ENCODE data around the gene BLZF1.

DNA sequence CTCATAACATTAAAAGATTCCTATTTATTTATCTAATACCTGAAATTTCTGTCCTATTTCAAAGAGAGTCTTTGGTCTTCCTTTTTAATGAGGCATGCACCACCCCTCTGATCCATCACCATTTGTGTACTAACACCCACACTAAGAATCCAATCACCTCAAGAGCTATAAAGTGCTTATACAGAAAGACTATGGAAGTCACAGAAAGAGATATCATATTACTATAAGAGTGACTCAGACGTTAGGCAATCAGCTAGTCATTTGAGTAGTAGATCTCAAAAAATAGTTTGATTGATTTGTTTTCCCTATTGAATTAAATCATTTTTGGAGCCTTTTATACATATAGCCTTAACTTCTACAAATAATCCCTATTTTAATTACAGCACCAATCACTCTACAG lies 46.5 kb upstream of the BLZF1 start:
- TF ChIP-seq, protein P1, sequence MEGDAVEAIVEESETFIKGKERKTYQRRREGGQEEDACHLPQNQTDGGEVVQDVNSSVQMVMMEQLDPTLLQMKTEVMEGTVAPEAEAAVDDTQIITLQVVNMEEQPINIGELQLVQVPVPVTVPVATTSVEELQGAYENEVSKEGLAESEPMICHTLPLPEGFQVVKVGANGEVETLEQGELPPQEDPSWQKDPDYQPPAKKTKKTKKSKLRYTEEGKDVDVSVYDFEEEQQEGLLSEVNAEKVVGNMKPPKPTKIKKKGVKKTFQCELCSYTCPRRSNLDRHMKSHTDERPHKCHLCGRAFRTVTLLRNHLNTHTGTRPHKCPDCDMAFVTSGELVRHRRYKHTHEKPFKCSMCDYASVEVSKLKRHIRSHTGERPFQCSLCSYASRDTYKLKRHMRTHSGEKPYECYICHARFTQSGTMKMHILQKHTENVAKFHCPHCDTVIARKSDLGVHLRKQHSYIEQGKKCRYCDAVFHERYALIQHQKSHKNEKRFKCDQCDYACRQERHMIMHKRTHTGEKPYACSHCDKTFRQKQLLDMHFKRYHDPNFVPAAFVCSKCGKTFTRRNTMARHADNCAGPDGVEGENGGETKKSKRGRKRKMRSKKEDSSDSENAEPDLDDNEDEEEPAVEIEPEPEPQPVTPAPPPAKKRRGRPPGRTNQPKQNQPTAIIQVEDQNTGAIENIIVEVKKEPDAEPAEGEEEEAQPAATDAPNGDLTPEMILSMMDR (IDR thresholded peaks at IDR 0.05): no peak
- TF ChIP-seq POLR2A (IDR thresholded peaks at IDR 0.05) (no peak), EP300 (IDR thresholded peaks at IDR 0.05) (no peak), POLR2AphosphoS5 (IDR thresholded peaks at IDR 0.05) (no peak)
